ENCODE data around the gene PSD4. TPM values are rescaled to one million over a fixed set of nuclear protein-coding genes. Genes with fewer than 3 reads are reported as not detected.

Gene PSD4
- total RNA-seq, 2 donors from 2014 or later: 5.2 to 13.3 TPM

DNA sequence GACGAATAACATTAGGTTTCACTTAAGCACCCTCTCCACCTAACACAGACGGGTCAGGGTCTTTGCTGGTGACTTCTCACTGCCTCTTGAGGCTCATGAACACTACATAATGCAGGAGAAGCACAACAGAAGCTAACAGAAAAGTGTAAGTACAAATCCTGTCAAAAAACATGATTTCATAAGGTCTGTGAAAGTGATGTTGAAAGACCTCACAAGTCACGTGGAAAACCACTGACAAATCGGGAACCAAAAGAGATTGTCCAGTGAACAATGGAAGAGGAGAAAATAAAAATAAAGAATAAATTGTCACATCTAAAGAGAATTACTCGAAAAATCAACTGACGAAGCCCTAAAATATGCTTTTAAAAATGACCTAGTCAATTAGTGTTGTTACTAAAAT is 14.0 kb downstream of the PSD4 start:
- Histone ChIP-seq H3K9ac (ENCODE audit: extremely low read depth, low read length, poor library complexity, severe bottlenecking) (no peak overlapping the region), H3K4me3 (ENCODE audit: low read length) (no peak overlapping the region), H3K27me3 (ENCODE audit: control insufficient read depth, insufficient read depth, low read length, poor library complexity, severe bottlenecking) (no peaks in the 10 kb centered on the region), H3K9me3 (ENCODE audit: control insufficient read depth, low read length) (no peaks in the 10 kb centered on the region), H3K4me1 (ENCODE audit: control insufficient read depth, insufficient read depth, low read length) (peaks cover 4% of the 10 kb centered on the region), H3K36me3 (ENCODE audit: control insufficient read depth, insufficient read depth, low read length) (no peaks in the 10 kb centered on the region), H3K27ac (ENCODE audit: low read depth, low read length) (peak overlapping the region; percentile 2)
- 89 to 97% methylated on average over 3 to 6 of the region's 6 CpGs for WGBS, 2 experiments (ENCODE audit: insufficient coverage in 1 of 2, insufficient read length in 1 of 2)
- Mint-ChIP-seq H3K27me3 (ENCODE audit: insufficient read depth) (no peaks in the 10 kb centered on the region), H3K27ac (no peak overlapping the region), H3K36me3 (ENCODE audit: low read depth) (no peaks in the 10 kb centered on the region), H3K4me3 (no peak overlapping the region), H3K9me3 (no peaks in the 10 kb centered on the region), H3K4me1 (peaks cover 11% of the 10 kb centered on the region)
- no peak for TF ChIP-seq CTCF (conservative IDR thresholded peaks at IDR 0.05)
- no peak for DNase-seq

- 94 to 100% methylated on average over 1 of the region's 1 CpG for whole genome bisulfite sequencing, 2 experiments (ENCODE audit: insufficient coverage in 1 of 2, insufficient read length in 1 of 2)
- no peaks in the 10 kb centered on the region for H3K9me3 Mint-ChIP-seq
- no peak for DNase-seq
Measured at GRCh38 chr2:113190871-113191270, 17.1 kb downstream of the PSD4 start.

DNA sequence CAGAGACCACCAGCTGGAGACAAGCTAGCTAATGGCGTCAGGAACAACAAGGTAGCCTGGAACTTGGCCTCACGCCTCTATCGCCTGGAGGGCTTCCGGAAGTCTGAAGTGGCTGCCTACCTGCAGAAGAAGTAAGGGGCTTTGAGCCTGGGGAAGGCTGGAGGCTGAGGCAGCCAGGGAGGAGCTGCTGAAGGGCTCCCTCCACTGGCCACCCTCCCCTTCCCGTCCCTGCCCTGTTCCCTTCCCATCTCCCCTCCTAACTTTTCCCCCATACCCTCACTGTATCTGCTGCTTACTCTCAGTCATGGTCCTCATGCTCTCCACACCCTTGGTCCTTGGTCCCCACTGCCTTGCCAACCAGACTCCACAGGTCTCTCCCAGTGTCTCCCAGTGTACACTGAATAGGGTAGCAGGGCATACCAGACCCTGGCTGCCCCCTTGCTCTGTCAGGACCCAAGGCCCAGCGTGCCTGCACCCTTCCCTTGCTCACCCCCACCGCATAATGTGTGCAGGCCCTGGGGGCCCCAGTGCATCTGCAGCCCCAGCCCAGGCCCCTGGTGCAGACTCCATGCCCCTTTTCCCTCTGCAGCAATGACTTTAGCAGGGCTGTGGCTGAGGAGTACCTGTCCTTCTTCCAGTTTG is 18.8 kb downstream of the PSD4 start:
- Histone ChIP-seq H3K27me3 (ENCODE audit: control insufficient read depth, insufficient read depth, low read length, poor library complexity, severe bottlenecking) (peaks cover 18% of the 10 kb centered on the region), H3K4me1 (ENCODE audit: control insufficient read depth, insufficient read depth, low read length) (no peaks in the 10 kb centered on the region), H3K36me3 (ENCODE audit: control insufficient read depth, insufficient read depth, low read length) (no peaks in the 10 kb centered on the region), H3K27ac (ENCODE audit: low read depth, low read length) (no peak overlapping the region), H3K9ac (ENCODE audit: extremely low read depth, low read length, poor library complexity, severe bottlenecking) (no peak overlapping the region), H3K4me3 (ENCODE audit: low read length) (no peak overlapping the region), H3K9me3 (ENCODE audit: control insufficient read depth, low read length) (no peaks in the 10 kb centered on the region)
- peaks cover 19% of the 10 kb centered on the region for H3K27me3 Mint-ChIP-seq (ENCODE audit: insufficient read depth)
- no peak overlapping the region for H3K27ac Mint-ChIP-seq
- H3K4me3 Mint-ChIP-seq: no peak overlapping the region
- peaks cover 6% of the 10 kb centered on the region for H3K4me1 Mint-ChIP-seq
- peak; percentile 78 for TF ChIP-seq CTCF (conservative IDR thresholded peaks at IDR 0.05)
- no peaks in the 10 kb centered on the region for H3K9me3 Mint-ChIP-seq
- no peaks in the 10 kb centered on the region for H3K36me3 Mint-ChIP-seq (ENCODE audit: low read depth)
- peak; percentile 69 for DNase-seq
- WGBS, 2 experiments (ENCODE audit: insufficient coverage in 1 of 2, insufficient read length in 1 of 2): 81 to 85% methylated on average over 5 to 7 of the region's 7 CpGs

More at GRCh38 chr2:113190871-113191270, 17.1 kb downstream of the PSD4 start:
- Histone ChIP-seq H3K27ac (ENCODE audit: low read depth, low read length) (no peak overlapping the region), H3K9me3 (ENCODE audit: control insufficient read depth, low read length) (no peaks in the 10 kb centered on the region), H3K36me3 (ENCODE audit: control insufficient read depth, insufficient read depth, low read length) (no peaks in the 10 kb centered on the region), H3K27me3 (ENCODE audit: control insufficient read depth, insufficient read depth, low read length, poor library complexity, severe bottlenecking) (peaks cover 3% of the 10 kb centered on the region), H3K4me1 (ENCODE audit: control insufficient read depth, insufficient read depth, low read length) (no peaks in the 10 kb centered on the region), H3K4me3 (ENCODE audit: low read length) (no peak overlapping the region), H3K9ac (ENCODE audit: extremely low read depth, low read length, poor library complexity, severe bottlenecking) (no peak overlapping the region)
- H3K4me3 Mint-ChIP-seq: no peak overlapping the region
- H3K27ac Mint-ChIP-seq: no peak overlapping the region
- peaks cover 6% of the 10 kb centered on the region for H3K27me3 Mint-ChIP-seq (ENCODE audit: insufficient read depth)
- TF ChIP-seq CTCF (conservative IDR thresholded peaks at IDR 0.05): no peak
- peaks cover 6% of the 10 kb centered on the region for H3K4me1 Mint-ChIP-seq
- no peaks in the 10 kb centered on the region for H3K36me3 Mint-ChIP-seq (ENCODE audit: low read depth)
